Upper lobe of left lung (tissue), 4 donors: ENCODE results near the gene DPF3.

Experiments
- POLR2A ChIP-seq, 4 donors: fragments of 450-650 bp; IDR thresholded peaks; one replicate each; pipeline ENCODE4 v1.5.1; 2016 to 2017; ENCODE audit warnings: antibody characterized with exemption in 4 of 4, mild to moderate bottlenecking in 2 of 4
- POLR2AphosphoS5 ChIP-seq, 2 donors: sonication (generic); formaldehyde crosslinking; IDR thresholded peaks; one replicate each; pipeline ENCODE4 v1.5.1; 2017; ENCODE audit warnings: antibody characterized with exemption in 2 of 2
- TF ChIP-seq, protein P1 (sequence below), 6 experiments: fragments of 450-650 bp in 4 of 6; fragments of 200-600 bp in 2 of 6; sonication (generic) in 2 of 6; IDR thresholded peaks; one replicate each; pipeline ENCODE4 v1.5.1; 2016 to 2019; ENCODE audit warnings: antibody characterized with exemption in 6 of 6

DNA sequence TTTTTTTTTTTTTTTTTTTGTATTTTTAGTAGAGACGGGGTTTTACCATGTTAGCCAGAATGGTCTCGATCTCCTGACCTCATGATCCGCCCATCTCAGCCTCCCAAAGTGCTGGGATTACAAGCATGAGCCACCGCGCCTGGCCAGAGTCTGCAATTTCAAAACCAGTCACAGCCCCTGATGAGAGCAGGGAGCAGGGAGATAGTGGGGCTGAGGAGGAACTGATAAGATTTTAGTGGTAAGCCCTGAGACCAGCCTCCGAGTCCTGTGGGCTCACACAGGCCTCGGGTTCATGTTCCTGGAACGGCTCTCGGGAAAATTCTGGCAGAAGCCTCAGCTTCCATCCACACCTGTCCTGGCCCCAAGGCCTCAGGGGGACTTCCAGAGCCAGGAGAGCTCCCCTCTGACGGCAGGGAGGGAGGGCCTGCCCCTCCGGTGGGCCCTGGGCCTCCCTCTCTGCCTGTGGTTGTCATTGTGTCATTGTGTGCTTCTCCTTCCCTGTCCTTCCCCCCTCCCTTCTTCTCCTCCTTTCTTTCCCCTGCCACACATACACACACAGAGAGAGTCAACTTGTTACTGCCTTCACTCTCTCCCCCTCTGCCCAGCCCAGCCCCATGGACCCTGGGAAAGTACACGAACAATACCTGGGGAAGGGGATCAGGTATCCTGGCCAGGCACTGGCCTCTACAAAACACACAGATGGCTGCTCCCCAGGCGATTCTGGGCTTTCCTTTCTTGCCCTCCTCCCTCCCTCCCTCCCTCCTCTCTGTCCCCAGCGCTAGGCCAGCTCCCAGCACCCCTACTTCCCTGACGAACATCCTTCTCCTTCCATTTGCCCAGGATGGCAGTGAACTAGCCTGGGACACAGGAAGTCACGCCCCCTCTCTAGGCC is 294.1 kb downstream of the DPF3 start:
- TF ChIP-seq, protein P1, sequence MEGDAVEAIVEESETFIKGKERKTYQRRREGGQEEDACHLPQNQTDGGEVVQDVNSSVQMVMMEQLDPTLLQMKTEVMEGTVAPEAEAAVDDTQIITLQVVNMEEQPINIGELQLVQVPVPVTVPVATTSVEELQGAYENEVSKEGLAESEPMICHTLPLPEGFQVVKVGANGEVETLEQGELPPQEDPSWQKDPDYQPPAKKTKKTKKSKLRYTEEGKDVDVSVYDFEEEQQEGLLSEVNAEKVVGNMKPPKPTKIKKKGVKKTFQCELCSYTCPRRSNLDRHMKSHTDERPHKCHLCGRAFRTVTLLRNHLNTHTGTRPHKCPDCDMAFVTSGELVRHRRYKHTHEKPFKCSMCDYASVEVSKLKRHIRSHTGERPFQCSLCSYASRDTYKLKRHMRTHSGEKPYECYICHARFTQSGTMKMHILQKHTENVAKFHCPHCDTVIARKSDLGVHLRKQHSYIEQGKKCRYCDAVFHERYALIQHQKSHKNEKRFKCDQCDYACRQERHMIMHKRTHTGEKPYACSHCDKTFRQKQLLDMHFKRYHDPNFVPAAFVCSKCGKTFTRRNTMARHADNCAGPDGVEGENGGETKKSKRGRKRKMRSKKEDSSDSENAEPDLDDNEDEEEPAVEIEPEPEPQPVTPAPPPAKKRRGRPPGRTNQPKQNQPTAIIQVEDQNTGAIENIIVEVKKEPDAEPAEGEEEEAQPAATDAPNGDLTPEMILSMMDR (IDR thresholded peaks at IDR 0.05): no peak
- no peak for TF ChIP-seq POLR2A (IDR thresholded peaks at IDR 0.05)
- TF ChIP-seq POLR2AphosphoS5 (IDR thresholded peaks at IDR 0.05): no peak
